Epidermal melanocyte (primary cell): Measurements from ENCODE around the gene SFTA2.
A peak's percentile ranks its signal among the peaks of the same experiment; 100 is the strongest.
"Not testable (repeated sequence)": the region's sequence is repeated elsewhere in the genome, so short reads cannot be mapped to it uniquely, and the experiment has no call there.

Experiments
- DNase-seq: peaks from one replicate; pipeline ENCODE4 v3.0.0; 2011; ENCODE audit warnings: low spot score; ENCODE audit not compliant: insufficient read length

The SFTA2 gene

GRCh38 chr6:30913721-30914075, 18.3 kb downstream of the SFTA2 start:
- no peak for DNase-seq

- DNase-seq: no peak
Measured at GRCh38 chr6:30912746-30913520, 19.0 kb downstream of the SFTA2 start.

- DNase-seq: not testable (repeated sequence)
Measured at GRCh38 chr6:30910473-30910872, 21.5 kb downstream of the SFTA2 start.

GRCh38 chr6:30908700-30909099, 23.3 kb downstream of the SFTA2 start:
- DNase-seq: no peak

DNA sequence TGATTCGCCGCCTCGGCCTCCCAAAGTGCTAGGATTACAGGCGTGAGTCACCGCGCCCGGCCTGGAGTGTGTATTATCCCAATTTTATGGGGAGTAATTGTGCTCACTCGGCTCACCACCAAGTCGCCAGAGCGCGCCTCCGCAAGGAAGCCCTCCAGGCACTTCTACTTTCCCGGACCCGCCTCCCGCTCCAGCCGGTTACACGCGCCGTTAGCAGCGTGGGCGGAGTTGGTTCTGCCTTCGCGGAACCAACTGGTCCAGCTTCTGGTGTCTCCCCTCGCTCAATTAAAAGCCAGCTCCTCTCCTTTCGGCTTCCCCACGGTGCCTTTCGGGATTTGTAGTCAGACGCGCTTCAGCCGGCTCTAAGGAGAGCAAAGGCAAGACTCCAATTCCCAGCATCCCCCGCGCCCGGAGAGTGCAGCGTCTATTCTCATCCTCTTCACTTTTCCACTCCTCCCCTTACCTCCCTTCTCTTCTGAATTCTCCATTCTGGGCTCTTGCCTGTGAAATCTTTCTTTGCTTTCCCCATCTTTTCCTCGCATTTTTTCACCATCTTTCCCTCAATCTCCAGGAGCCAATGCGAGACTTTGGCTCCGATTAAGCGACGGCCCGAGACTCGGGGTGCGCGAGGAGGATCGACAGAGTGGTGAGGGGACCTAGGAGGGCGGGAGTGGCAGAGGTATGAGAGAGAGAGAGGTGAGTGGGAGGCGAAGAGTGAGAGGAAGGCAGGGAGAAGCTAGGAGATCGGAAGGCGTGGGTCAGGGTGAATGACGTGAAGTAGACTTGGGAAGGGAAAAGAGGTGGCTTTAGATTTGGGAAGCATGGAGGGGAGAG, 24.0 kb downstream of the SFTA2 start, which contains the start of gene GTF2H4:
Gene GTF2H4, plus strand, starts transcription at position 450 of the 834 bp plus-strand sequence.
- peak; percentile 98 for DNase-seq

GRCh38 chr6:30907290-30907757, 24.6 kb downstream of the SFTA2 start:
- not testable (repeated sequence) for DNase-seq

DNA sequence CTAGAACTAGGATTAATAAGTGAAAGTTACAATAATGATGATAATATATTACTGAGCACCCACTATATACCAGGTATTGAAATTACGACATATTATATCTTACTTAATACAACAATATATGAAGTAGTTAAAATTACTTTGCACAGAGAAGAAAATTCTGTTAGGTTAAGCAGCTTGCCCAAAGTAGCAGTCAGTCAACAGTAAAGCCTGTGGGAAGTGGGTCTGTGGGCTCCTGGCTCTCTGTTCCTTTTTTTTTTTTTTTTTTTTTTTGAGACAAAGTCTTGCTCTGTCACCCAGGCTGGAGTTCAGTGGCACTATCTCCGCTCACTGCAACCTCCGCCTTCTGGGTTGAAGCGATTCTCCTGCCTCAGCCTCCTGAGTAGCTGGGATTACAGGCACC, 28.7 kb downstream of the SFTA2 start:
- DNase-seq: no peak

GRCh38 chr6:30902709-30903108, 29.3 kb downstream of the SFTA2 start:
- DNase-seq: no peak

- not testable (repeated sequence) for DNase-seq
Measured at GRCh38 chr6:30902196-30902595, 29.8 kb downstream of the SFTA2 start.

- DNase-seq: no peak
Measured at GRCh38 chr6:30901436-30901835, 30.5 kb downstream of the SFTA2 start.

GRCh38 chr6:30900863-30901417, 31.0 kb downstream of the SFTA2 start:
- DNase-seq: no peak

DNA sequence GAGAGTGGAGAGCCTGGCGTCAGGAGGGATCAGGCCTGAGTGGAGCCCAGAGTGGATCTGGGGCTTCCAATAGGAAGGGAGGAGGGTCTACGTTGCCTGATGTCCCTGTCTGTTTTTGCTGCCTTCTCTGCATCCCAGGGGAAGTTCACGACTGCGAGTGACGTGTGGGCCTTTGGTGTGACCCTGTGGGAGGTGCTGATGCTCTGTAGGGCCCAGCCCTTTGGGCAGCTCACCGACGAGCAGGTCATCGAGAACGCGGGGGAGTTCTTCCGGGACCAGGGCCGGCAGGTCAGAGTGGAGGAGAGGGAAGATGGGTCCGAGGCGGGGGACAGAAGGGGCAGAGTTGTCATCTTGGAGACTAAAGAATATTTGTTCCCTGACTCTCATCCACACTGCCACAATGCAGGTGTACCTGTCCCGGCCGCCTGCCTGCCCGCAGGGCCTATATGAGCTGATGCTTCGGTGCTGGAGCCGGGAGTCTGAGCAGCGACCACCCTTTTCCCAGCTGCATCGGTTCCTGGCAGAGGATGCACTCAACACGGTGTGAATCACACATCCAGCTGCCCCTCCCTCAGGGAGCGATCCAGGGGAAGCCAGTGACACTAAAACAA, 33.1 kb downstream of the SFTA2 start:
- no peak for DNase-seq

GRCh38 chr6:30897882-30898281, 34.1 kb downstream of the SFTA2 start:
- no peak for DNase-seq

- DNase-seq: no peak
Measured at GRCh38 chr6:30896541-30896940, 35.4 kb downstream of the SFTA2 start.

DNA sequence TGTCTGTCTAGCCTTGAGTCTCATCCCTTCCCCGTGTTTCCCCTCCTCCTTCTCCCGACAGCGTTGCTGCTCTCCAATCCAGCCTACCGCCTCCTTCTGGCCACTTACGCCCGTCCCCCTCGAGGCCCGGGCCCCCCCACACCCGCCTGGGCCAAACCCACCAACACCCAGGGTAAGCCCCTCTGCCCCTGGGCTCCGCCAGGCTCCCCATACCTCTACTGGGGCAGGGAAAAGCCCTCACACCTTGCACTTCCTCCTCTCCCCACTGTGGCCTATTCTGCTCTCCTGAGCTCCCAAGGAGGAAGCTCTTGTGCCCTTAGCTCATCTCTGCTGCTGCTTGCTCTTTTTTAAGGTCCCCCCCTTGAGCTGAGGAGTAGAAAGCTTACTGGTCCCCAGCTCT, 36.6 kb downstream of the SFTA2 start:
- no peak for DNase-seq

DNA sequence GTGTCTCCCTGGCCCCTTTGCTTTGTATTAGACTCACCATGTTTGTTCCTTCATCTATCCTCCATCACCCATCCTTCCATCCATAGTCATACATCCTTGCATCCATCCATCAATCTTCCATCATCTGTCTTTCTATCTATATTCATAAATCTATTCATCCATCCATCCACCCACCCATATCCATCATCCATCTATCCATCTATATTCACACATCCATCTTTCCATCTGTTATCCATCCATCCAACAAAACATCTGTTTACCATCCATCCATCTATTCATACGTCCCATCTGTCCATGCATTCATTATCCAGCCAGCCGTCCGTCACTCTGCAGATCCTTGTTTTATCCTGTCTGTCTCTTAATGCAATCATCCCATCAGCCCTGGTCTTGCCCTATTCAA, 37.0 kb downstream of the SFTA2 start:
- no peak for DNase-seq

DNA sequence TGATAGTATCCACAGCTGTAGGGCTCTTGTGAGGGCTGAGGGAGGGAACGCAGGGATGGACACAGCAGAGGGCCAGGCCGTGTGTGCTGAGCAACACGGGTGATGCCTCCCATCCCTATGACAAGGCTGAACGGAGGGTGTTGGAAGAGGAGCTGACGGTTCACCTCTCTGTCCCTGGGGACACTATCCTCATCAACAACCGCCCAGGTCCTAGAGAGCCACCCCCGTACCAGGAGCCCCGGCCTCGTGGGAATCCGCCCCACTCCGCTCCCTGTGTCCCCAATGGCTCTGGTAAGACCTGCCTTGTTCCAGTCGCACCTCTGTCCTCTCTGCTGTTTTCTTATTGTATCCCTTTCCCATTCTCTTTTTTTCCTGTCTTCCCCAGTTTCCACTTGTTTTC, 37.6 kb downstream of the SFTA2 start:
- DNase-seq: no peak

DNA sequence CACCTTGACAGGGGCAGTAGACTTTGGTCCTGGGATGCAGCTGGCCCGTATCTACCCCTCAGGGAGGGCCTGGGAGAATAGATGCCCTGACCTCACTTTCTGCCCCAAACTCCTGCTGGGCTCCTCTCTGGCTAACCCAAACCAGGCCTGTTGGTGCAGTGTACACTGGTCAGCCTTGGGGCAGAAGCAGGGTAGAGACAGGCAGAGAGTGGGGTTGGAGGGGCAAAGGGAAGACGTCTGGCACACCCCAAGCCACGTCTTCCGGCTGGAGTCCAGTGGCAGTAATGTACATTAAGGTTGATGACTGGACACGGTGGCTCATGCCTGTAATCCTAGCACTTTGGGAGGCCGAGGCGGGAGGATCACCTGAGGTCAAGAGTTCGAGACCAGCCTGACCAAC, 38.3 kb downstream of the SFTA2 start:
- DNase-seq: no peak

GRCh38 chr6:30893001-30893591, 38.9 kb downstream of the SFTA2 start:
- no peak for DNase-seq

DNA sequence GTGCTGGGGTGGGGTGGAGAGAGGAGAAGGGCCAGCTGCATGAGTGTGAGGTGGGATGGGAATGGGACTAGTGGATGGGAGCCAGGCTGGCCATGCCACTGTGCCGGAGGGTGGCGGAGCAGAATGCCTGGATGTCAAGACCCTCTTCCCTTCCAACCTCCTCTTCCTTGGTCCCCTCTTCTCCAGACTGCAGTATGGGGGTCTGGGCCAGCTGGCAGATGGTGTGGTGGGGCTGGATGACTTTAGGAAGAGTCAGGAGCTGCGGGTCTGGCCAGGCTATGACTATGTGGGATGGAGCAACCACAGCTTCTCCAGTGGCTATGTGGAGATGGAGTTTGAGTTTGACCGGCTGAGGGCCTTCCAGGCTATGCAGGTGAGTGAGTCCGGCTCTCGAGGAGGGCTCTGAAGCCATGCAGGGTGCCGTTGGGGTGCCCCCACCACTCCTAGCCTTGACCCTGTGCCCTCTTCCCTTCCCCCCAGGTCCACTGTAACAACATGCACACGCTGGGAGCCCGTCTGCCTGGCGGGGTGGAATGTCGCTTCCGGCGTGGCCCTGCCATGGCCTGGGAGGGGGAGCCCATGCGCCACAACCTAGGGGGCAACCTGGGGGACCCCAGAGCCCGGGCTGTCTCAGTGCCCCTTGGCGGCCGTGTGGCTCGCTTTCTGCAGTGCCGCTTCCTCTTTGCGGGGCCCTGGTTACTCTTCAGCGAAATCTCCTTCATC, 40.0 kb downstream of the SFTA2 start:
- no peak for DNase-seq

DNA sequence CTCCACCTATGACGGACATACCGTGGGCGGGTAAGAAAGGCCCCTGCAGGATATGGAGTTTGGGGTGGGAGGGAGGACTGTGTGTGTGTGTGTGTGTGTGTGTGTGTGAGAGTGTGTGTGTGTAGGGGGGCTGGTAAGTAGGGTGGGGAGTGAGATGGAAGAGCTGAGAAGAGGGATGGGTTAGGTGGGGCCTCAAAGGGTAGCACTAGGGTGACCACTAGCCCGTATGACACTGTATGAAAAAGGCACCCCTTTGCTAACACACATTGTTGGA, 40.6 kb downstream of the SFTA2 start:
- DNase-seq: no peak
